NT2/D1 (cell line): ENCODE measurements around the gene CA7.

Source experiments
- SUZ12 ChIP-seq: IDR thresholded peaks from 2 replicates; pipeline ENCODE4 v1.6.1; 2011; ENCODE audit not compliant: insufficient read length, insufficient read depth; ENCODE audit errors: extremely low read depth
- ZNF274 ChIP-seq: IDR thresholded peaks from 2 replicates; pipeline ENCODE4 v1.6.1; 2011; ENCODE audit warnings: mild to moderate bottlenecking, low read depth, low read length

DNA sequence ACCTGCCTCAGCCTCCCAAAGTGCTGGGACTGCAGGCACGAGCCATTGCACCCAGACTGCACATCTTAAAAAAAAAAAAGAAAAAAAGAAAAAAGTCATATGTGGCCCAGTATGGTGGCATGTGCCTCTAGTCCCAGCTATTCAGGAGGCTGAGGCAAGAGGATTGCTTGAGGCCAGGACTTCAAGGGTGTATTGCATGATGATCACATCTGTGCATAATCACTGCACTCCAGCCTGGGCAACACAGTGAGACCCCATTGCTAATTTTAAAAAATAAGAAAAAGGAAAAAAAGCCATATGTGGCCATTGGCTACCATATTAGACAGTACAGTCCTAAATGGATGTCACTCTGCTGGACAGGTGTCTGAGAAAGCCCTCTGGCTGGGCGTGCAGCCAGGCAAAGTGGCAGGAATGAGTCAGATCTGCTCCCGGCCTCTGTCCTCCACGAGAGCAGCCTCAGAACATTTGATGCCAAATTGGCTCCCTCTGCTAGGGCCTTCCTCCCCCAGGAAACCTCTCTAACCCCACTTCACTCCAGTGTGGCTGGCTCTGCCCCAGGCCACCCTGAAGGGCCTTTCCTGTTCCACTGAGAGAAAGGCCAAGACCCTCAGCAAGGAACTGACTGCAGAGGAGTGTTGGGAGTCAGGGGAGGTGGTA is 14.7 kb downstream of the CA7 start:
- no peak for TF ChIP-seq ZNF274
- TF ChIP-seq SUZ12: no peak
